Esophagus muscularis mucosa (tissue), 4 donors: ENCODE results near the gene ANKRD23. TPM values are rescaled to one million over a fixed set of nuclear protein-coding genes. Genes with fewer than 3 reads are reported as not detected.

Source experiments
- DNase-seq: peaks from one replicate; pipeline ENCODE4 v3.0.0-alpha.2; 2017; ENCODE audit errors: extremely low spot score
- H3K27ac ChIP-seq, 4 donors: fragments of 200-600 bp; sonication (generic); replicated peaks in 1 of 4; 1 replicate in 3 of 4; 2 replicates in 1 of 4; pipeline ENCODE4 v1.5.1; 2016 to 2019; ENCODE audit warnings: mild to moderate bottlenecking in 1 of 4
- H3K27me3 ChIP-seq, 4 donors: fragments of 200-600 bp; sonication (generic); one replicate each; pipeline versions ENCODE4 v1.5.1 to v1.6.0; 2016 to 2019
- H3K36me3 ChIP-seq, 4 donors: fragments of 200-600 bp; sonication (generic); one replicate each; pipeline ENCODE4 v1.5.1; 2016 to 2019
- H3K4me1 ChIP-seq, 4 donors: fragments of 200-600 bp; sonication (generic); one replicate each; pipeline ENCODE4 v1.5.1; 2016 to 2019
- H3K4me3 ChIP-seq, 4 donors: fragments of 200-600 bp; sonication (generic); 1 replicate in 2 of 4; 2 replicates in 2 of 4; pipeline ENCODE4 v1.5.1; 2016 to 2019; ENCODE audit warnings: mild to moderate bottlenecking in 4 of 4, moderate library complexity in 1 of 4
- H3K9me3 ChIP-seq, 4 donors: fragments of 200-600 bp; sonication (generic); 1 replicate in 3 of 4; 2 replicates in 1 of 4; pipeline ENCODE4 v1.5.1; 2016 to 2019
- CTCF ChIP-seq, 3 experiments: fragments of 200-600 bp in 2 of 3; fragments of 450-650 bp in 1 of 3; sonication (generic) in 2 of 3; IDR thresholded peaks; one replicate each; pipeline ENCODE4 v1.5.1; 2017 to 2019; ENCODE audit warnings: antibody characterized with exemption in 3 of 3, mild to moderate bottlenecking in 2 of 3, moderate library complexity in 1 of 3
- EP300 ChIP-seq: sonication (generic); formaldehyde crosslinking; IDR thresholded peaks from one replicate; pipeline ENCODE4 v1.6.1; 2017; ENCODE audit warnings: antibody characterized with exemption
- POLR2A ChIP-seq: fragments of 450-650 bp; IDR thresholded peaks from one replicate; pipeline ENCODE4 v1.6.1; 2017; ENCODE audit warnings: antibody characterized with exemption, moderate library complexity, mild to moderate bottlenecking, low read depth
- POLR2AphosphoS5 ChIP-seq, 2 donors: sonication (generic); formaldehyde crosslinking; IDR thresholded peaks; one replicate each; pipeline ENCODE4 v1.6.1; 2017; ENCODE audit warnings: antibody characterized with exemption in 2 of 2
- WGBS: methylation state at CpG from one replicate; pipeline ENCODE4 v1.1.5; 2018; 5-methylcytosine and 5-hydroxymethylcytosine counted together
- intact Hi-C: fragments of 100-400 bp; cut with DNase I; formaldehyde crosslinking; loops from one replicate; pipeline ENCODE4 v1.15.1; 2023
- total RNA-seq, 4 donors: library from RNA; depleted of rRNA; stranded (reverse); fragments of >200 nt; gene quantifications; one replicate each; pipeline versions ENCODE4 v1.1.0 to v1.2.1, GENCODE V29; 2016

The ANKRD23 gene
- total RNA-seq, 4 donors from 2014 or later: 2.2 to 6.0 (median 4.2) TPM

- Histone ChIP-seq H3K27me3 (no peaks in the 10 kb centered on the region), H3K4me3 (no peak overlapping the region), H3K4me1 (peaks cover 43 to 91% (median 85%) of the 10 kb centered on the region in 4 donors), H3K9me3 (no peaks in the 10 kb centered on the region), H3K27ac (peak overlapping the region; percentile 83 to 100 (median 85)), H3K36me3 (peaks cover 44 to 56% (median 55%) of the 10 kb centered on the region in 4 donors)
- no peak for DNase-seq
- TF ChIP-seq POLR2AphosphoS5 (IDR thresholded peaks at IDR 0.05): peak in 1 of 2 donors; percentile 45
- no peak for TF ChIP-seq EP300
- intact Hi-C loops: no loop called here
- 65% methylated on average over 31 of the region's 38 CpGs for WGBS
Observed at GRCh38 chr2:96860065-96861029, 16.5 kb upstream of the ANKRD23 start.

- Histone ChIP-seq H3K36me3 (peaks cover 38 to 49% (median 48%) of the 10 kb centered on the region in 4 donors), H3K27me3 (no peaks in the 10 kb centered on the region), H3K9me3 (no peaks in the 10 kb centered on the region), H3K27ac (peak overlapping the region; percentile 83 to 100 (median 85)), H3K4me1 (peaks cover 39 to 91% (median 85%) of the 10 kb centered on the region in 4 donors), H3K4me3 (no peak overlapping the region)
- TF ChIP-seq POLR2A (no peak), POLR2AphosphoS5 (IDR thresholded peaks at IDR 0.05) (no peak), EP300 (no peak), CTCF (IDR thresholded peaks at IDR 0.05) (no peak)
- DNase-seq: no peak
- 31% methylated on average over 3 of the region's 4 CpGs for WGBS
- intact Hi-C loops: loop anchor here (2.0 kb wide), 1 partner anchor 93 kb away; no protein-coding TSS in a partner anchor
Observed at GRCh38 chr2:96859681-96860064, 15.9 kb upstream of the ANKRD23 start.

GRCh38 chr2:96859099-96859649 is 15.4 kb upstream of the ANKRD23 start:
- WGBS: 46% methylated on average over 9 of the region's 11 CpGs
- no peaks in the 10 kb centered on the region for H3K27me3 ChIP-seq
- no peak for DNase-seq
- intact Hi-C loops: loop anchor here (2.0 kb wide), 1 partner anchor 94 kb away; no protein-coding TSS in a partner anchor
- H3K36me3 ChIP-seq: peaks cover 33 to 48% (median 46%) of the 10 kb centered on the region in 4 donors
- H3K27ac ChIP-seq: peak overlapping the region; percentile 83 to 100 (median 85)
- peak overlapping the region; percentile 65 to 82 (median 70) for H3K4me3 ChIP-seq
- TF ChIP-seq POLR2A (no peak), EP300 (no peak), POLR2AphosphoS5 (IDR thresholded peaks at IDR 0.05) (peak in 1 of 2 donors; percentile 5)
- peaks cover 35 to 86% (median 81%) of the 10 kb centered on the region in 4 donors for H3K4me1 ChIP-seq
- no peaks in the 10 kb centered on the region for H3K9me3 ChIP-seq

GRCh38 chr2:96857667-96858372 is 14.0 kb upstream of the ANKRD23 start, which contains the start of gene ANKRD39:
Gene ANKRD39 (minus strand): TSS chr2:96858016. CDS start chr2:96857987, 29 bp downstream.
- under 1% methylated on average over 33 of the region's 81 CpGs for WGBS
- DNase-seq: peak; percentile 99
- intact Hi-C loops: loop anchor here (2.0 kb wide), 2 partner anchors 41 to 95 kb away; partner anchors contain the start of gene CNNM3
- no peaks in the 10 kb centered on the region for H3K9me3 ChIP-seq
- H3K36me3 ChIP-seq: peaks cover 31 to 48% (median 46%) of the 10 kb centered on the region in 4 donors
- TF ChIP-seq EP300 (no peak), CTCF (IDR thresholded peaks at IDR 0.05) (peak; percentile 89 to 98 (median 91)), POLR2A (peak; percentile 52), POLR2AphosphoS5 (IDR thresholded peaks at IDR 0.05) (peak; percentile 84 to 86)
- H3K27ac ChIP-seq: peak within 1 kb of the TSS; percentile 84 to 100 (median 85)
- peak within 1 kb of the TSS; percentile 65 to 82 (median 70) for H3K4me3 ChIP-seq
- no peaks in the 10 kb centered on the region for H3K27me3 ChIP-seq
- H3K4me1 ChIP-seq: peaks cover 35 to 73% (median 67%) of the 10 kb centered on the region in 4 donors
